PFSK-1 (cell line): Measurements from ENCODE around the gene KRR1.

ENCODE experiments used
- FOXP2 ChIP-seq: optimal IDR thresholded peaks from 2 replicates; pipeline ENCODE3; 2011; ENCODE audit warnings: borderline replicate concordance, control low read depth, inconsistent platforms; ENCODE audit not compliant: insufficient read depth; ENCODE audit errors: extremely low read length, extremely low read depth
- POLR2AphosphoS5 ChIP-seq: IDR thresholded peaks from 2 replicates; pipeline ENCODE4 v1.6.1; 2012; ENCODE audit warnings: low read depth, mild to moderate bottlenecking, control low read depth, low read length, moderate library complexity
- SIN3A ChIP-seq: IDR thresholded peaks from 2 replicates; pipeline ENCODE4 v1.6.1; 2012; ENCODE audit warnings: mild to moderate bottlenecking, low read length, moderate library complexity, borderline replicate concordance; ENCODE audit not compliant: insufficient read depth
- TAF1 ChIP-seq: IDR thresholded peaks from 2 replicates; pipeline ENCODE4 v1.6.1; 2012; ENCODE audit warnings: low read length, control low read depth, borderline replicate concordance; ENCODE audit not compliant: insufficient read depth
- TF ChIP-seq, protein P1 (sequence below), 2 experiments: IDR thresholded peaks; 2 replicates each; pipeline versions ENCODE4 v1.6.1 to v1.8.0; 2011 to 2012; ENCODE audit warnings: low read depth in 2 of 2, low read length in 2 of 2, control low read depth in 1 of 2, inconsistent platforms in 1 of 2, mild to moderate bottlenecking in 1 of 2, moderate library complexity in 1 of 2; ENCODE audit not compliant: insufficient read depth in 1 of 2

DNA sequence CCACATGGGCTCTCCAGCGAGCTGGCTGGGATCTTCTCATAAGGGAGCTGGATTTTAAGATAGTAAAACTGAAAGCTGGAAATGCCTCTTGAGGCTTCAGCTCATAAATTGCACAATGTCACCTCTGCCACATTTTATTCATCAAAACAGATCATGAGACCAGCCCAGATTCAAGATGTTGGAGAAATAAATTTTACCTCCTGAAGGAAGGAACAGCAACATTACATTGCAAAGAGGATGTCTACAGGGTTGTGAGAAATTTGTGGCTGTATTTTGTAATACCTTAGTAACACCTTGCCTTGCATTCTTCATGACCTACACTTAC lies 43.1 kb upstream of the KRR1 start:
- no peak for TF ChIP-seq POLR2AphosphoS5
- TF ChIP-seq, protein P1, sequence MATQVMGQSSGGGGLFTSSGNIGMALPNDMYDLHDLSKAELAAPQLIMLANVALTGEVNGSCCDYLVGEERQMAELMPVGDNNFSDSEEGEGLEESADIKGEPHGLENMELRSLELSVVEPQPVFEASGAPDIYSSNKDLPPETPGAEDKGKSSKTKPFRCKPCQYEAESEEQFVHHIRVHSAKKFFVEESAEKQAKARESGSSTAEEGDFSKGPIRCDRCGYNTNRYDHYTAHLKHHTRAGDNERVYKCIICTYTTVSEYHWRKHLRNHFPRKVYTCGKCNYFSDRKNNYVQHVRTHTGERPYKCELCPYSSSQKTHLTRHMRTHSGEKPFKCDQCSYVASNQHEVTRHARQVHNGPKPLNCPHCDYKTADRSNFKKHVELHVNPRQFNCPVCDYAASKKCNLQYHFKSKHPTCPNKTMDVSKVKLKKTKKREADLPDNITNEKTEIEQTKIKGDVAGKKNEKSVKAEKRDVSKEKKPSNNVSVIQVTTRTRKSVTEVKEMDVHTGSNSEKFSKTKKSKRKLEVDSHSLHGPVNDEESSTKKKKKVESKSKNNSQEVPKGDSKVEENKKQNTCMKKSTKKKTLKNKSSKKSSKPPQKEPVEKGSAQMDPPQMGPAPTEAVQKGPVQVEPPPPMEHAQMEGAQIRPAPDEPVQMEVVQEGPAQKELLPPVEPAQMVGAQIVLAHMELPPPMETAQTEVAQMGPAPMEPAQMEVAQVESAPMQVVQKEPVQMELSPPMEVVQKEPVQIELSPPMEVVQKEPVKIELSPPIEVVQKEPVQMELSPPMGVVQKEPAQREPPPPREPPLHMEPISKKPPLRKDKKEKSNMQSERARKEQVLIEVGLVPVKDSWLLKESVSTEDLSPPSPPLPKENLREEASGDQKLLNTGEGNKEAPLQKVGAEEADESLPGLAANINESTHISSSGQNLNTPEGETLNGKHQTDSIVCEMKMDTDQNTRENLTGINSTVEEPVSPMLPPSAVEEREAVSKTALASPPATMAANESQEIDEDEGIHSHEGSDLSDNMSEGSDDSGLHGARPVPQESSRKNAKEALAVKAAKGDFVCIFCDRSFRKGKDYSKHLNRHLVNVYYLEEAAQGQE (IDR thresholded peaks at IDR 0.05; ENCODE audit: insufficient read depth in 1 of 2, low read depth in 2 of 2, low read length in 2 of 2) = no peak
- no peak for TF ChIP-seq TAF1
- TF ChIP-seq SIN3A = no peak
- TF ChIP-seq FOXP2 = no peak
